GM12878 (cell line): Measurements from ENCODE around the gene TCERG1L. TPM values are rescaled to one million over a fixed set of nuclear protein-coding genes. Genes with fewer than 3 reads are reported as not detected.

Experiments used
- ATAC-seq: fragments of 200-7000 bp; cut with Tn5 transposase; 3 replicates; pipeline ENCODE4 v1.9.1; 2020; ENCODE audit warnings: mild to moderate bottlenecking, moderate library complexity
- BruUV-seq: library from RNA; stranded (reverse); fragments of 400-500 nt; replicated peaks from 2 replicates; lab custom pipeline; 2021; lab: Mats Ljungman, UMichigan
- CTCF ChIA-PET: fragments of 300-600 bp; sonication (Branson Sonifier 250); formaldehyde crosslinking; extraction: SDS; loops from one replicate; lab custom pipeline; 2021; ENCODE audit warnings: inconsistent platforms; lab: Yijun Ruan, JAX
- POLR2A ChIA-PET: fragments of 350-600 bp; formaldehyde crosslinking; extraction: SDS; loops from one replicate; lab custom pipeline; 2021; ENCODE audit warnings: inconsistent platforms; lab: Charles Lee
- RAD21 ChIA-PET: fragments of 300-600 bp; sonication (Branson Sonifier 250); formaldehyde crosslinking; loops from one replicate; lab custom pipeline; 2023; ENCODE audit warnings: antibody characterized with exemption; ENCODE audit not compliant: unreplicated experiment; lab: Charles Lee
- SMC1A ChIA-PET: fragments of 300-600 bp; sonication (Branson Sonifier 250); formaldehyde crosslinking; loops from one replicate; lab custom pipeline; 2023; ENCODE audit not compliant: unreplicated experiment, uncharacterized antibody; lab: Charles Lee
- DNase-seq: peaks from one replicate; pipeline ENCODE4 v3.0.0-alpha.2; 2011; ENCODE audit warnings: low read depth, low spot score
- FAIRE-seq: peaks from 3 replicates; lab custom pipeline; 2011; peaks lifted over from hg19 to GRCh38; lab: Jason Lieb, UNC
- H2AFZ ChIP-seq: 2 replicates; pipeline ENCODE4 v1.6.0; 2011; ENCODE audit warnings: low read depth, low read length, control low read depth; ENCODE audit not compliant: control insufficient read depth
- H3K27ac ChIP-seq: 2 replicates; pipeline ENCODE4 v1.5.1; 2011; ENCODE audit warnings: control low read depth; ENCODE audit not compliant: control insufficient read depth, insufficient read depth
- H3K27me3 ChIP-seq, 2 experiments: replicated peaks in 1 of 2; 2 replicates each; pipeline versions ENCODE4 v1.6.0 to v1.6.1; 2011; ENCODE audit warnings: low read length in 1 of 2; ENCODE audit not compliant: control insufficient read depth in 2 of 2, insufficient read depth in 2 of 2
- H3K36me3 ChIP-seq, 2 experiments: 2 replicates each; pipeline ENCODE4 v1.5.1; 2011; ENCODE audit warnings: low read length in 1 of 2; ENCODE audit not compliant: control insufficient read depth in 2 of 2, insufficient read depth in 2 of 2
- H3K4me1 ChIP-seq: 2 replicates; pipeline ENCODE4 v1.6.1; 2011; ENCODE audit warnings: mild to moderate bottlenecking, low read length, moderate library complexity, mixed read lengths; ENCODE audit not compliant: control insufficient read depth, insufficient read depth
- H3K4me2 ChIP-seq: 2 replicates; pipeline ENCODE4 v1.6.0; 2011; ENCODE audit warnings: control low read depth; ENCODE audit not compliant: control insufficient read depth, insufficient read depth
- H3K4me3 ChIP-seq: fragments of 200-600 bp; sonication (generic); 2 replicates; pipeline ENCODE4 v1.5.1; 2016
- H3K79me2 ChIP-seq: 2 replicates; pipeline ENCODE4 v1.6.0; 2011; ENCODE audit warnings: low read length; ENCODE audit not compliant: control insufficient read depth, insufficient read depth
- H3K9ac ChIP-seq: 2 replicates; pipeline ENCODE4 v1.8.0; 2011; ENCODE audit warnings: low read length, control low read depth, mixed read lengths; ENCODE audit not compliant: control insufficient read depth, insufficient read depth
- H3K9me3 ChIP-seq: replicated peaks from 3 replicates; pipeline ENCODE4 v1.5.1; 2011; ENCODE audit warnings: mild to moderate bottlenecking, low read length; ENCODE audit not compliant: control insufficient read depth, insufficient read depth
- H4K20me1 ChIP-seq: 2 replicates; pipeline ENCODE4 v1.6.0; 2011; ENCODE audit not compliant: control insufficient read depth, insufficient read depth
- ATF7 ChIP-seq: fragments of 450-650 bp; IDR thresholded peaks from 2 replicates; pipeline ENCODE4 v1.6.1; 2016; ENCODE audit warnings: low read depth, mild to moderate bottlenecking
- BHLHE40 ChIP-seq, 2 experiments: fragments of 450-650 bp in 1 of 2; IDR thresholded peaks; 2 replicates each; pipeline ENCODE4 v1.6.1; 2011 to 2017; ENCODE audit warnings: low read depth in 2 of 2, borderline replicate concordance in 1 of 2, improper control_type of control experiment in 1 of 2, low read length in 1 of 2, mild to moderate bottlenecking in 1 of 2
- ETV6 ChIP-seq, 2 experiments: fragments of 450-650 bp in 1 of 2; IDR thresholded peaks in 1 of 2; conservative IDR thresholded peaks in 1 of 2; 2 replicates each; pipeline ENCODE4 v1.6.1; 2014; ENCODE audit warnings: antibody characterized with exemption in 1 of 2, borderline replicate concordance in 1 of 2, low read depth in 1 of 2, mild to moderate bottlenecking in 1 of 2, moderate library complexity in 1 of 2
- MEF2A ChIP-seq: IDR thresholded peaks from 2 replicates; pipeline ENCODE4 v1.6.1; 2011; ENCODE audit warnings: low read depth, mild to moderate bottlenecking, low read length, moderate library complexity; ENCODE audit not compliant: insufficient read depth
- MYC ChIP-seq: IDR thresholded peaks from 2 replicates; pipeline ENCODE4 v1.6.1; 2011; ENCODE audit warnings: mild to moderate bottlenecking, low read length, moderate library complexity, inconsistent platforms; ENCODE audit not compliant: insufficient read depth, insufficient replicate concordance, insufficient read length, severe bottlenecking
- PKNOX1 ChIP-seq: fragments of 450-650 bp; IDR thresholded peaks from 2 replicates; pipeline ENCODE4 v1.6.1; 2016; ENCODE audit warnings: mild to moderate bottlenecking
- TCF7 ChIP-seq: IDR thresholded peaks from 2 replicates; pipeline ENCODE4 v1.6.1; 2014; ENCODE audit warnings: antibody characterized with exemption, borderline replicate concordance
- WGBS: methylation state at CpG from one replicate; pipeline ENCODE4 v1.1.6; 2016; ENCODE audit warnings: low lambda C conversion rate; ENCODE audit not compliant: insufficient replicate concordance, insufficient coverage; ENCODE audit errors: missing lambda C conversion rate; 5-methylcytosine and 5-hydroxymethylcytosine counted together
- in situ Hi-C: fragments of 300-500 bp; cut with MboI; formaldehyde crosslinking; loops from 9 replicates; pipeline ENCODE4 v1.14.3; 2018; ENCODE audit warnings: mixed read lengths
- intact Hi-C: fragments of 100-400 bp; cut with micrococcal nuclease; formaldehyde crosslinking; loops from one replicate; pipeline ENCODE4 v1.14.2; 2022; ENCODE audit not compliant: unreplicated experiment
- polyA plus RNA-seq, 11 experiments: library from polyadenylated mRNA; depleted of rRNA in 4 of 11; unstranded in 6 of 11; stranded (reverse) in 5 of 11; fragments of >200 nt; fragmentation: Nextera tagmentation in 4 of 11; fragmentation: Illumina TruSeq in 1 of 11; extraction: Ambion mirVana in 4 of 11; extraction: Trizol in 1 of 11; gene quantifications; 1 replicate in 1 of 11; 2 replicates in 10 of 11; pipeline versions ENCODE4 v1.2.1 to v1.2.3, GENCODE V29; 2011 to 2016; ENCODE audit warnings: inconsistent platforms in 2 of 11, missing spikeins in 2 of 11, low read depth in 1 of 11
- total RNA-seq, 4 experiments: library from RNA; depleted of rRNA in 3 of 4; stranded (reverse); fragments of >200 nt in 3 of 4; fragmentation: Illumina TruSeq in 1 of 4; extraction: Trizol in 1 of 4; gene quantifications; 2 replicates each; pipeline versions ENCODE4 v1.2.1 to v1.2.3, GENCODE V29; 2013 to 2021

TCERG1L gene
- total and polyA plus RNA-seq, 10 of the 15 experiments (the other 5 are each of a cell fraction or from before 2014, with no cell fraction given): not detected

GRCh38 chr10:131272897-131273451 is 38.5 kb downstream of the TCERG1L start:
- H4K20me1 ChIP-seq: no peaks in the 10 kb centered on the region
- ChIA-PET RAD21 (no interaction called here), POLR2A (no interaction called here), CTCF (no interaction called here), SMC1A (no interaction called here)
- no peak overlapping the region for H3K4me2 ChIP-seq
- WGBS: 27% methylated on average over 13 of the region's 15 CpGs
- FAIRE-seq: no peak
- H3K27ac ChIP-seq: no peak overlapping the region
- no peaks in the 10 kb centered on the region for H3K27me3 ChIP-seq
- no peaks in the 10 kb centered on the region for H3K4me1 ChIP-seq
- DNase-seq: no peak
- H3K79me2 ChIP-seq: no peaks in the 10 kb centered on the region
- H2AFZ ChIP-seq: no peak overlapping the region
- no peaks in the 10 kb centered on the region for H3K9me3 ChIP-seq
- in situ Hi-C loops (no loop called here), intact Hi-C loops (no loop called here)
- no peak overlapping the region for H3K4me3 ChIP-seq
- BruUV-seq: no TSS peak
- H3K9ac ChIP-seq: no peak overlapping the region
- TF ChIP-seq BHLHE40 (IDR thresholded peaks at IDR 0.05; ENCODE audit: borderline replicate concordance in 1 of 2, low read depth in 2 of 2, low read length in 1 of 2): no peak
- no peak for TF ChIP-seq ATF7
- no peak for TF ChIP-seq ETV6 (conservative IDR thresholded peaks at IDR 0.05 in 1 of 2, IDR thresholded peaks at IDR 0.05 in 1 of 2; ENCODE audit: borderline replicate concordance in 1 of 2, low read depth in 1 of 2)
- no peak for TF ChIP-seq MEF2A
- no peak for TF ChIP-seq TCF7
- TF ChIP-seq PKNOX1: no peak
- TF ChIP-seq MYC: no peak
- ATAC-seq: no peak
- no peaks in the 10 kb centered on the region for H3K36me3 ChIP-seq
